Hepatocyte (in vitro differentiated cells): ENCODE results near the gene DUSP15.

Experiments
- EZH2 ChIP-seq: fragments of 200-600 bp; sonication (generic); IDR thresholded peaks from 2 replicates; pipeline ENCODE4 v1.6.1; 2016; ENCODE audit warnings: antibody characterized with exemption, mild to moderate bottlenecking, borderline replicate concordance
- EZH2phosphoT487 ChIP-seq: fragments of 200-600 bp; sonication (generic); IDR thresholded peaks from one replicate; pipeline ENCODE4 v1.6.1; 2018; ENCODE audit warnings: antibody characterized with exemption, mild to moderate bottlenecking, low read depth, moderate library complexity; ENCODE audit not compliant: unreplicated experiment, severe bottlenecking
- TF ChIP-seq, protein P1 (sequence below): fragments of 200-600 bp; sonication (generic); IDR thresholded peaks from 2 replicates; pipeline ENCODE4 v1.5.1; 2016; ENCODE audit warnings: antibody characterized with exemption, mild to moderate bottlenecking; ENCODE audit not compliant: poor library complexity

DNA sequence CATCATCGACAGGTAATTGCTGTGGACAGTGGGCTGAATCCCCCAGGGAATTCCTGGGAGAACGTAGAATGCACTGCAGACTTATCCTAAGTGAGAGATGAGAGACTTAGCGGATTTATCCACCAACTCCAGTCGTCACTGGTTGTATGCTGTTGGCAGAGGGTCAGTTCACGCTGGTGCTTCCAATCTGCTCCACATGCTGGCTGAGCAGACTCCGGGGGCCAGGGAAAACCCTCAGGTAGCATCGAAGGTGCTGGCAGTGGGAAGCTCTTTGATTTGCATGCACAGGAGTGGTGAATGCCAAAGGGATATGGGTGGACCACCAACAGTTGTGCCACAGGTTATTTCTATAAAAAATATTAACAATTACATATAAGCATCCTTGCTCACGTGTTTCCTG is 20.3 kb upstream of the DUSP15 start:
- TF ChIP-seq EZH2 (no peak), EZH2phosphoT487 (no peak)
- TF ChIP-seq, protein P1, sequence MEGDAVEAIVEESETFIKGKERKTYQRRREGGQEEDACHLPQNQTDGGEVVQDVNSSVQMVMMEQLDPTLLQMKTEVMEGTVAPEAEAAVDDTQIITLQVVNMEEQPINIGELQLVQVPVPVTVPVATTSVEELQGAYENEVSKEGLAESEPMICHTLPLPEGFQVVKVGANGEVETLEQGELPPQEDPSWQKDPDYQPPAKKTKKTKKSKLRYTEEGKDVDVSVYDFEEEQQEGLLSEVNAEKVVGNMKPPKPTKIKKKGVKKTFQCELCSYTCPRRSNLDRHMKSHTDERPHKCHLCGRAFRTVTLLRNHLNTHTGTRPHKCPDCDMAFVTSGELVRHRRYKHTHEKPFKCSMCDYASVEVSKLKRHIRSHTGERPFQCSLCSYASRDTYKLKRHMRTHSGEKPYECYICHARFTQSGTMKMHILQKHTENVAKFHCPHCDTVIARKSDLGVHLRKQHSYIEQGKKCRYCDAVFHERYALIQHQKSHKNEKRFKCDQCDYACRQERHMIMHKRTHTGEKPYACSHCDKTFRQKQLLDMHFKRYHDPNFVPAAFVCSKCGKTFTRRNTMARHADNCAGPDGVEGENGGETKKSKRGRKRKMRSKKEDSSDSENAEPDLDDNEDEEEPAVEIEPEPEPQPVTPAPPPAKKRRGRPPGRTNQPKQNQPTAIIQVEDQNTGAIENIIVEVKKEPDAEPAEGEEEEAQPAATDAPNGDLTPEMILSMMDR, result no peak
